ENCODE results near the gene TNFRSF9. TPM values are rescaled to one million over a fixed set of nuclear protein-coding genes. Genes with fewer than 3 reads are reported as not detected.

Gene TNFRSF9
- total and polyA plus RNA-seq, 9 of the 15 experiments (the other 6 are each of a cell fraction or from before 2014, with no cell fraction given), result 0.04 to 0.29 (median 0.08) TPM; not detected in 1

DNA sequence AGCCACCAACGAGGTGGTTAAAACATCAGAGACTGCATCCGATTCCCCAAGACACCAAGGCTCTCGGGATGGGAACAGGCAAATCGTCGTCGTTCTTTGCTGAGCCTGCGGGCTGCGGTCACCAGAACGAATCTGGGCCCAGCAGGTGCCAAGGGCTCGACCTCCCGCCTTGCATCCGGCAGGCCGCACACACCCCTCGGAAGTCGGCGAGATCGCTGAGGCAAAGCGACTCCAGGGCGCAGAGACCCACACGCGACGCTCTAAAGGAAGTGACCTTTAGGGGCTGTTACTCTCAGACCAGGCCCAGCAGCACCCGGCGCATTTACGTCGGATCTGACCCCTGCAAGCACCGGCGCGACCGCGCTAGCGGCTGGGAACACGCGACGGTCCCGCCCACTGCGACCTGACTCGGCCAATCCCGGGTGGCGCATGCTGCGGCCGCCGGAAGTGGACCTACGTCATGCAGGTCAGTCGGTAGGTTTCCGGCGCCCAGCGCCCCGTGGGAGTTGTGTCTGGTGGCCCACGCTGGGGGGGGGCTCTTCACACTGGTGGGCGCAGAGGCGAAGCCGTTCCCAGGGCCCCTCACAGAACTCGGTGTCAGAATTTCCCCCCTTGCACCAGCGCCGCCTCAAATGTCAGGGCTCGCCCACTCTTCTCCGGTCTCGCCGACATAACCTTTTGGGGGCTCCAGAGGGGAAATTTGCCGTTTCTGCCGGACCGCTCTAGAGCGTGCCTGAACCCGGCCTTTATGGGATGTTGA, 13.4 kb upstream of the TNFRSF9 start (continued):
- TF ChIP-seq FOXK2 (conservative IDR thresholded peaks at IDR 0.05 in 1 of 2, IDR thresholded peaks at IDR 0.05 in 1 of 2; ENCODE audit: low read depth in 2 of 2) (peak; percentile 67 to 85; a peak in 3 of 4 replicates), ZBTB17 (CRISPR knock-in tag; IDR thresholded peaks at IDR 0.05) (peak; percentile 53), SP2 (IDR thresholded peaks at IDR 0.05; ENCODE audit: extremely low read depth, low read depth, low read length, poor library complexity, severe bottlenecking) (peak; percentile 52), MTA1 (IDR thresholded peaks at IDR 0.05; ENCODE audit: borderline replicate concordance) (peak; percentile 93), TRIM24 (IDR thresholded peaks at IDR 0.05) (peak in 1 of 2 experiments; percentile 62; a peak in 1 of 4 replicates), POLR3A (IDR thresholded peaks at IDR 0.05; ENCODE audit: borderline replicate concordance, extremely low read depth, insufficient read depth, insufficient read length) (no peak), PRMT5 (CRISPR knock-in tag; IDR thresholded peaks at IDR 0.05) (no peak), MIER1 (IDR thresholded peaks at IDR 0.05; ENCODE audit: low read depth) (no peak), ARID1B (IDR thresholded peaks at IDR 0.05) (no peak), HDAC1 (IDR thresholded peaks at IDR 0.05) (peak in 1 of 2 experiments; percentile 81; a peak in 2 of 4 replicates), NFXL1 (CRISPR knock-in tag; IDR thresholded peaks at IDR 0.05) (no peak)
- TF ChIP-seq, protein P1, sequence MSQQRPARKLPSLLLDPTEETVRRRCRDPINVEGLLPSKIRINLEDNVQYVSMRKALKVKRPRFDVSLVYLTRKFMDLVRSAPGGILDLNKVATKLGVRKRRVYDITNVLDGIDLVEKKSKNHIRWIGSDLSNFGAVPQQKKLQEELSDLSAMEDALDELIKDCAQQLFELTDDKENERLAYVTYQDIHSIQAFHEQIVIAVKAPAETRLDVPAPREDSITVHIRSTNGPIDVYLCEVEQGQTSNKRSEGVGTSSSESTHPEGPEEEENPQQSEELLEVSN (IDR thresholded peaks at IDR 0.05; ENCODE audit: borderline replicate concordance in 1 of 2, extremely low read depth in 1 of 2, insufficient read depth in 1 of 2, insufficient read length in 1 of 2, low read depth in 1 of 2, low read length in 1 of 2, poor library complexity in 1 of 2, severe bottlenecking in 1 of 2), result peak; percentile 64 to 90
- TF ChIP-seq, protein P2, sequence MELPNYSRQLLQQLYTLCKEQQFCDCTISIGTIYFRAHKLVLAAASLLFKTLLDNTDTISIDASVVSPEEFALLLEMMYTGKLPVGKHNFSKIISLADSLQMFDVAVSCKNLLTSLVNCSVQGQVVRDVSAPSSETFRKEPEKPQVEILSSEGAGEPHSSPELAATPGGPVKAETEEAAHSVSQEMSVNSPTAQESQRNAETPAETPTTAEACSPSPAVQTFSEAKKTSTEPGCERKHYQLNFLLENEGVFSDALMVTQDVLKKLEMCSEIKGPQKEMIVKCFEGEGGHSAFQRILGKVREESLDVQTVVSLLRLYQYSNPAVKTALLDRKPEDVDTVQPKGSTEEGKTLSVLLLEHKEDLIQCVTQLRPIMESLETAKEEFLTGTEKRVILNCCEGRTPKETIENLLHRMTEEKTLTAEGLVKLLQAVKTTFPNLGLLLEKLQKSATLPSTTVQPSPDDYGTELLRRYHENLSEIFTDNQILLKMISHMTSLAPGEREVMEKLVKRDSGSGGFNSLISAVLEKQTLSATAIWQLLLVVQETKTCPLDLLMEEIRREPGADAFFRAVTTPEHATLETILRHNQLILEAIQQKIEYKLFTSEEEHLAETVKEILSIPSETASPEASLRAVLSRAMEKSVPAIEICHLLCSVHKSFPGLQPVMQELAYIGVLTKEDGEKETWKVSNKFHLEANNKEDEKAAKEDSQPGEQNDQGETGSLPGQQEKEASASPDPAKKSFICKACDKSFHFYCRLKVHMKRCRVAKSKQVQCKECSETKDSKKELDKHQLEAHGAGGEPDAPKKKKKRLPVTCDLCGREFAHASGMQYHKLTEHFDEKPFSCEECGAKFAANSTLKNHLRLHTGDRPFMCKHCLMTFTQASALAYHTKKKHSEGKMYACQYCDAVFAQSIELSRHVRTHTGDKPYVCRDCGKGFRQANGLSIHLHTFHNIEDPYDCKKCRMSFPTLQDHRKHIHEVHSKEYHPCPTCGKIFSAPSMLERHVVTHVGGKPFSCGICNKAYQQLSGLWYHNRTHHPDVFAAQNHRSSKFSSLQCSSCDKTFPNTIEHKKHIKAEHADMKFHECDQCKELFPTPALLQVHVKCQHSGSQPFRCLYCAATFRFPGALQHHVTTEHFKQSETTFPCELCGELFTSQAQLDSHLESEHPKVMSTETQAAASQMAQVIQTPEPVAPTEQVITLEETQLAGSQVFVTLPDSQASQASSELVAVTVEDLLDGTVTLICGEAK (IDR thresholded peaks at IDR 0.05), result peak; percentile 96
- TF ChIP-seq, protein P2 (CRISPR knock-in tag; IDR thresholded peaks at IDR 0.05), result no peak
- TF ChIP-seq, protein P3, sequence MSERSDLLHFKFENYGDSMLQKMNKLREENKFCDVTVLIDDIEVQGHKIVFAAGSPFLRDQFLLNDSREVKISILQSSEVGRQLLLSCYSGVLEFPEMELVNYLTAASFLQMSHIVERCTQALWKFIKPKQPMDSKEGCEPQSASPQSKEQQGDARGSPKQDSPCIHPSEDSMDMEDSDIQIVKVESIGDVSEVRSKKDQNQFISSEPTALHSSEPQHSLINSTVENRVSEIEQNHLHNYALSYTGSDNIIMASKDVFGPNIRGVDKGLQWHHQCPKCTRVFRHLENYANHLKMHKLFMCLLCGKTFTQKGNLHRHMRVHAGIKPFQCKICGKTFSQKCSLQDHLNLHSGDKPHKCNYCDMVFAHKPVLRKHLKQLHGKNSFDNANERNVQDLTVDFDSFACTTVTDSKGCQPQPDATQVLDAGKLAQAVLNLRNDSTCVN (CRISPR knock-in tag; IDR thresholded peaks at IDR 0.05), result no peak

Data from K562 (cell line).